Left colon (tissue), 2 donors: ENCODE data around the gene CDK5R2. TPM values are rescaled to one million over a fixed set of nuclear protein-coding genes. Genes with fewer than 3 reads are reported as not detected.
"Not testable (repeated sequence)": the region's sequence is repeated elsewhere in the genome, so short reads cannot be mapped to it uniquely, and the experiment has no call there.

Experiments
- ATAC-seq: fragments of 200-7000 bp; cut with Tn5 transposase; one replicate; pipeline ENCODE4 v1.9.1; 2020; ENCODE audit warnings: mild to moderate bottlenecking, moderate library complexity
- DNase-seq, 2 donors: peaks; one replicate each; pipeline ENCODE4 v3.0.0-alpha.2; 2020
- intact Hi-C, 2 donors: fragments of 100-400 bp; cut with DNase I in 1 of 2; cut with micrococcal nuclease in 1 of 2; formaldehyde crosslinking; loops; one replicate each; pipeline versions ENCODE4 v1.11.2 to v1.14.0; 2022; cut with DNase I, micrococcal nuclease
- long read RNA-seq: library from polyadenylated mRNA; unstranded; transcript quantifications from one replicate; pipeline ENCODE4 v2.0.0, GENCODE V29; 2021
- total RNA-seq, 2 donors: library from RNA; stranded (reverse); fragmentation: NEBNext Ultra II Directional; extraction: Animal tissue kit (Norgen Biotek cat#: 25700); gene quantifications; one replicate each; pipeline ENCODE4 v1.2.1, GENCODE V29; 2021
- donor health status: DM: no; HTN: no; CAD: no.
- donor health status: DM: yes; HTN: yes; CAD: no.

CDK5R2 gene
- total RNA-seq, result under 1 TPM; 0.22 to 0.37 TPM
- long read RNA-seq, result 0 reads

DNA sequence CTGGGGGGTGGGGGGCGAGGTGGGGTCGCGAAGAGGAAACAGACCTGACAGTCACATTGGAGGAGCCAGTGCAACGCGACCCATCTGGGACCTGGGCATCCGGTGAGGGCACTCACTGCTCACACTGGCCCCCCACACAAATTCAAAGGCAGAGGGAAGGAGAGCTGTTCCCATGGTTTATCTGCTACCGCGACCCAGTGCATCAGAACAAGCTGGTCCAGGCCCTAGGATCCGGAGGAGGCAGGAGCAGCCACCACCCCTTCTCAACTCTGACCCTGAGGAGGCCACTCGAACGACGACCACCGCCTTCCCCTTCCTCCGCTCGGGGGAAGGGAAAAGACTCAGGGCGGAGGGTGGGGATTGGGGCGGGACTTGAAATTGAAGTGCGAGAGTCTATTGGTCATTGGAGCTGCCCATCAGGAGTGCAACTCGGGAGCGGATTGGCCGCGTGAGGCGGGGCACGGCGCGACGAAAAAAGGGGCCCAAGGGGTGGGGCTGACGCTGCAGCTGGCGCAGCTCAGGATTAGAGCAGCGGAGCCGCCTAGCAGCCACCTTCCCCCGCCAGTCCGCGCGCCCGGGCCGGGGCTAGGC lies at the start of gene CDK5R2:
Gene CDK5R2, plus strand, starts transcription at position 526 of the 591 bp plus-strand sequence. CDS start 155 bp downstream, outside the sequence.
- DNase-seq, result peak; percentile 78 to 81
- ATAC-seq, result peak; percentile 91

DNA sequence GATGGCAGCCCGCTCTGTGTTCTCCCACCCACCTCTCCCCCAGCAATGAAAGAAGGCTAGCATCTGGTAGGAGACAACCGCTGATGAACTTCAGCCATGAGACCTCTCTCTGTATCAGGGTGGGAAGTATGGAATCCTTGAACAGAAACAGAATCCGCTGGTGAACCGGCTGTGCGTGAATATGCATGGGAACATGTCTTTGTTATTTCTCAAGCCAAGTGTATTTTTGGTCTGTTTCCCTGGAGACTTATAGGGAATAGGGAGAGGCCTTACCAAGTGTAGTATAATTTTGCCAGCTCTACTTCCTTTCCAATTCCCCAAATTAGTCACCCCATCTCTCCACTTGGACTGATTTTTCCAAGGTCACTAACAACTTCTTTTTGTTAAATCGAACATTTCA lies 48.7 kb upstream of the CDK5R2 start:
- ATAC-seq, result no peak
- intact Hi-C loops, result no loop called here
- no peak for DNase-seq

More for the DNA sequence above, at the start of gene CDK5R2:
- intact Hi-C loops, result no loop called here

DNA sequence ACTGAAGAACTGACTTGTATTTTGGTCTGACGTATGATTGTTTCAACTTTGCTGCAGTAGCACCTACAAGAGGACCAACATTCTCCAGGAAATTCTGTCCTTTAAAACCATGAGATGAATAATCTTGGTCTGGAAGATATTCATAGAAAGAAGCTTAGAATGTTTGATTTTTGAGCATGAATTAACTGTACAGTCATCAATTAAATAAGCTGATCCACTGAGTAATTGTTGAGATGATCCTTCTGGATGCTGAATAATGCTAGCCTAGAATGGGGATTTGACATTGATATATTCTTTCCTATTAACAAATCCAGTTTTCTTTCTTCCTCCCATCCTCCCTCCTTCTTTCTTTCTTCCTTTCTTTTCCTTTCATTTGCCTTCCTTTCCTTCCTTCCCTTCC lies 39.0 kb upstream of the CDK5R2 start:
- ATAC-seq (no peak), DNase-seq (no peak)
- intact Hi-C loops, result no loop called here

DNA sequence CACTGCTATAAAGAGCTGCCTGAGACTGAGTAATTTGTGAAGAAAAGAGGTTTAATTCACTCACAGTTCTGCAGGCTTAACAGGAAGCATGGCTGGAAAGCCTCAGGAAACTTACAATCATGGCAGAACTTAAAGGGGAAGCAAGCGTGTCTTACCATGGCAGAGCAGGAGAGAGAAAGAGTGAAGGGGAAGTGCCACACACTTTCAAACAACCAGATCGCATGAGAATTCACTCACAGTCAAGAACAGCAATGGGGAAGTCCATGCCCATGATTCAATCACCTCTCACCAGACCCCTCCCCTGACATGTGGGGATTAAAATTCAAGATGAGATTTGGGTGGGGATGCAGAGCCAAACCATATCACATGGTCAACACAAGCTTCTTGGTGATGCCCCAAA lies 34.7 kb upstream of the CDK5R2 start:
- DNase-seq (no peak), ATAC-seq (no peak)
- intact Hi-C loops, result no loop called here

DNA sequence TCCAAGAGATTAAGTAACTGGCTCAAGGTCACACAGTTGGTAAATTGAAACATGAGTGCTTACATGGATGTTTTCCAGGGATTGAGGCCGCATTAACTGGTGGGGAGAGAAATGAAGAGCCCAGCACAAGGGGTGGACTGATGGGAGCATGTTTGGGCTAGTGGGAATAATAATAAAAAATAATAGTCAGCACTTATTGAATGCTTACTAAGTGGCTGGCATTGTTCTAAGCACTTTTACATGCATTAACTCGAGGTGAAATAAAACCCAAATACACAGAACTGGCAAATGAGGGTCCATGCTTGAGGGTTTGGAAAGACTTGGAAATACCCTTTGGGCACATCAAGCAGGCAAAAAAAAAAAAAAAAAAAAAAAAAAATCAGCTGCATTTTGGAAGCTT lies 34.0 kb upstream of the CDK5R2 start:
- no peak for ATAC-seq
- DNase-seq, result no peak
- intact Hi-C loops, result no loop called here

DNA sequence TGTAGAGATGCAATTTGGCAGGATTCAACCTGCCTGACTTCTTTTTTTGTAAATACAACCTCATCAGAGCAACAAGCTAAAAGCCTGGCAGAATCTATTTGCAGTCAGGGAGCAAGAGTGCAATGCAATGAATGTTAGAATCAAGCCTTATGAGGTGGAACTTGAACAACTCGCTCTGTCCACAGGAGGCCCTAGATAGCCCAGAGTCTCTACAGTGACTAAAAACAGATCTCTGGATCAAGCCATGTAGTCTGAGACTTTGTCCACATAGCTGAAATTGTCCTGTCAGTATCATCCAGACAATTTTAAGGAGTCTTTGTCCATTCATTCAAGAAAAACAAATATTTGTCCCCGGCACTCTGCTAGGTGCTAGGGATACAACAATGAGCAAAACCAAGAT lies 32.0 kb upstream of the CDK5R2 start:
- intact Hi-C loops, result no loop called here
- ATAC-seq, result no peak
- DNase-seq, result no peak

DNA sequence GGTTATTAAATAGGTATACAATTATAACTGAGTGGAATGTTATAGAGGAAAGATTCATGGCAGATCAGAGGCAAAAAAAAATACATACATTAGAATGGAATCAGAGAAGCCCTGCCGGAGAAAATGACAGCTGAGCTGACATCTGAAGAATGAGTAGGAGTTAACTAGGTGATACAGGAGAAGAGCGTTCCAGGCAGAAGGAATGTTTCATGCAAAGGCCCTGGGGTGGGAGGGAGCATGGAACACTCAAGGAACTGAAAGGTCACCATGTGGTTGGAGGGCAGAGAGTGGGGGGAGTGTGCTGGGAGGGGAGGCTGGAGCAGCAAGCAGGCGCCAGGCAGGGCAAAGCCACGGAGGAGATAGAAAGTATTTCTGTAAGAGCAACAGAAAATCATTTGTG lies 31.6 kb upstream of the CDK5R2 start:
- DNase-seq (no peak), ATAC-seq (no peak)
- intact Hi-C loops, result no loop called here

DNA sequence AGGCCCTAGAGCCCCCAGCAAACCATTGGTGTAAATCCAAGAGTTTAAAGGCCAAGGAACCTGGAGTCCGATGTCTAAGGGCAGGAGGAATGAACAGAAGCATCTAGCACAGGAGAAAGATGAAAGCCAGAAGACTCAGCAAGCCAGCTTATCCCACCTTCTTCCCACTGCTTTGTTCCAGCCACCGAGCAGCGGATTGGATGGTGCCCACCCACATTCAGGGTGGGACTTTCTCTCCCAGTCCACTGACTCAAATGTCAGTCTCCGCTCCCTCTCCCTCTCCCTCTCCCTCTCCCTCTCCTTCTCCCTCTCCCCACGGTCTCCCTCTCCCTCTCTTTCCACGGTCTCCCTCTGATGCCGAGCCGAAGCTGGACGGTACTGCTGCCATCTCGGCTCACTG lies 29.0 kb upstream of the CDK5R2 start:
- intact Hi-C loops, ATAC-seq, DNase-seq: not testable (repeated sequence)

DNA sequence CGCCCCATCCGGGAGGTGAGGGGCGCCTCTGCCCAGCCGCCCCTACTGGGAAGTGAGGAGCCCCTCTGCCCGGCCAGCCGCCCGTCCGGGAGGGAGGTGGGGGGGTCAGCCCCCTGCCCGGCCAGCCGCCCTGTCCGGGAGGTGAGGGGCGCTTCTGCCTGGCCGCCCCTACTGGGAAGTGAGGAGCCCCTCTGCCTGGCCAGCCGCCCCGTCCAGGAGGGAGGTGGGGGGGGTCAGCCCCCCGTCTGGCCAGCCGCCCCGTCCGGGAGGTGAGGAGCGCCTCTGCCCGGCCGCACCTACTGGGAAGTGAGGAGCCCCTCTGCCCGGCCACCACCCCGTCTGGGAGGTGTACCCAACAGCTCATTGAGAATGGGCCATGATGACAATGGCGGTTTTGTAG lies 27.7 kb upstream of the CDK5R2 start:
- ATAC-seq, DNase-seq, intact Hi-C loops: not testable (repeated sequence)

DNA sequence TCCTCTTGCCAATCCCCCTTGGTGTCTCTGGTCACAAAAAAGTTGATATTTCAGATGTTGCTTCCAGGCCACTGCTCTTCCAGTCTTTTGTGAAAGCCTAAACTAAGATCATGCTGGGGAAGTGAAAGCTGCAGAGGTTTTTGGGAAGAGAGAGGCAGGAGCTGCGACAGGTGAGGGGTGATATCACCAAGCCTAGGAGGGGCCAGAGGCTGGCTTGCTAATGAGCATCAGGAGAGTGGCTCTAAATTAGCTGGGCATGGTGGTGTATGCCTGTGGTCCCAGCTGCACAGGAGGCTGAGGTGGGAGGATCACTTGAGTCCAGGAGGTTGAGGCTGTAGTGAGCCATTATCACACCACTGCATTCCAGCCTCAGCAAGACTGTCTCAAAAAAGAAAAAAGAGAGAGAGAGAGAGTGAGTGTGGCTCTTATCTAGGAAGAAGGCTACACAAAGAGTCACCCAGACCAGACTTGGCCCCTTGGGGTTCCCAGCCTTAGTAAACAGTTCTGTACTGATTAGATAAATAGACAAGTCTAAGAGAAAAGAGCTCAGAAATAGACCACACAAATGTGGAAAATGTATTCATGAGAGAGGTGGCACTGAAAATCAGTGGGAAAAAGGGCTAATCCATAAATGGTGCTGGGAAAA lies 14.6 kb upstream of the CDK5R2 start:
- ATAC-seq, result no peak
- no peak for DNase-seq
- intact Hi-C loops, result no loop called here

DNA sequence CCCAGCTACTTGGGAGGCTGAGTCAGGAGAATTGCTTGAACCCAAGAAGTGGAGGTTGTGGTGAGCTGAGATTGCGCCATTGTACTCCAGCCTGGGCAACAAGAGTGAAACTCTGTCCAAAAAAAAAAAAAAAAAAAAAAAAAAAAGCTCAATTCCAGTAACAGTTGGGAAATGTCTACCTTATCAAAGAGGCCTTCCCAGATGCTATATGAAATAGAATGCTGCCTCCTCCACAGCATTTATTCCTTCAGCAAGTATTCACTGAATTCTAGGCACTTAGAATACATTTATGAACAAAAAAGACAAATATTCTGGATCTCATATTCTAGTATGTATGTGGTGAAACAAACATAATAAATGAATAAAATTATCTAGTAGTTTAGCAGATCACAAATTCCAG lies 12.8 kb upstream of the CDK5R2 start:
- DNase-seq (no peak), ATAC-seq (no peak)
- intact Hi-C loops, result no loop called here

DNA sequence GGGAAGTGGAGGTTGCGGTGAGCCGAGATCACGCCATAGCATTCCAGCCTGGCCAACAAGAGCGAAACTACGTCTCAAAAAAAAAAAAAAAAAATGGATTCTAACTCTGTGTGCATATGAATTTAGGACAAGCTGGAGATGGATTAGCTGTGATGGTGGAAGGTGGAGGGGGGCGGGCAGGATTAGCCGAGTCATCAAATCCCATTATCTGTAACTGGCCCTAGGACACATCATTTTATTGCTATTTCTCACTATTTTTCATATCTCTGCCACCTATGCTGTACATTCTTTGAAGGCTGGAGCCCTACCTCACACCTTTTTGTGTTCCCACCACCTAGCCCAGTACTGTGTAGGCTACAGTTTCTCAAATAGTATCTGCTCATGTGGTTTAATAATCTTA lies 7.3 kb upstream of the CDK5R2 start:
- intact Hi-C loops, result no loop called here
- ATAC-seq (no peak), DNase-seq (no peak)

DNA sequence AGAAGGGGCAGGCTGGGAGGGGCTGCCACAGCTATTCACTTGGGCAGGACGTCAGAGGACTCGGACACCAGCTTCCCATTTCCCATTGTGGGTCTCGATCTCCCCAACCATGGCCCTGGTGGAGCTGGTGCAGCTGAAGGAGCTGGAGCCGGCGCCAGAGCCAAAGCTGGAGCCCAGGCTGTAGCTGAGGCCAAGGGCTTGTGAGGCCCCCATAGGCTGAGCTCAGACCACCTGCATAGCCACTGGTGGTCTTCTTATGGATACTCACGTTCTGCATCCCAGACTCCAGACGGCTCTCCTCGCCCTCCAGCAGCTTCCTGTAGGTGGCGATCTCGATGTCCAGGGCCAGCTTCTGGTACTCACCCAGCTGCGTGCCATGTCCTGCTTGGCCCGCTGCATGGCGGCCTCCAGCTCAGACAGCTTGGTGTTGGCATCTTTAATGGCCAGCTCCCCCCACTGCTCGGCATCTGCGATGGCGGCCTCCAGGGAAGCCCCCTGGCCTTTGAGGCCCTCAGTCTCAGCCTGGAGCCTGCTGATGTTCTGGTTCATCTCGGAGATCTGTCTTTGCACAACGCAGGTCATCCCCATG lies 6.0 kb upstream of the CDK5R2 start:
- DNase-seq (no peak), ATAC-seq (no peak)
- intact Hi-C loops, result no loop called here

DNA sequence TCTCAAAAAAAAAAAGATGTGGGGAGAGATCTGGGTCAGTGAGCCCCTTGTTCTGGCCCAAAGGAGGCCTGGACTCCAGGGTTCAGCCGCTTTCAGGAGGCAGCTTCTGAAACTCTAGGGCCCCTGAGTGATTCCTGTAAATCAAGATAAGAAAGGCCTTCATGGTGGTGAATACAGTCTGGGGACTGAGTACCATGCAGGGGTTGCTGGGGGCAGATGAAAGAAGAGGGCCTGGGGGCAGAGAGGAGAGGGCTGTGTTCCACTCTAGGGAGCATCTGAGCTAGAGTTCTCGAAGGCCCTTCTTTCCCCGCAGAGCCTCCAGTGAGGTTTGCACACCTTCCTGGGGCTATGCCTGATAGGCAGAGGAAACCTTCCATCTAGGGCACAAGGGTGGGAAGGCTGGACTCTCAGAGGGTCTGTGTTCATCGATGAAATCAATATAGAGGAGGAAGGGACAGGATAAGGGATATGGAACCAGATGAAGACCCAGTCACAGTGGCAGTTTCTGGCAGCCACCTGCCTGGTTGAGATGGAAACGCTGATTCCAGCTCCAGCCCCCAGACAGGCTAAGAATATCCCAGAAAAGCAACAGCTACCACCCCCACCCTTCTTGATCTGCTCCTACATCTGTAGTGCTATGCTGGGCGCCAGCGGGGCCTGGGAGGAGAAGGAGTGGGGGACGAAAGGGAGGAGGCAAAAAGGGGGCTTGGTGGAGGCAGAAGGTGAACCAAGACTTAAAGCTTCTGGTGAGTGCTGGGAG lies 4.7 kb upstream of the CDK5R2 start:
- no peak for ATAC-seq
- intact Hi-C loops, result no loop called here
- no peak for DNase-seq

DNA sequence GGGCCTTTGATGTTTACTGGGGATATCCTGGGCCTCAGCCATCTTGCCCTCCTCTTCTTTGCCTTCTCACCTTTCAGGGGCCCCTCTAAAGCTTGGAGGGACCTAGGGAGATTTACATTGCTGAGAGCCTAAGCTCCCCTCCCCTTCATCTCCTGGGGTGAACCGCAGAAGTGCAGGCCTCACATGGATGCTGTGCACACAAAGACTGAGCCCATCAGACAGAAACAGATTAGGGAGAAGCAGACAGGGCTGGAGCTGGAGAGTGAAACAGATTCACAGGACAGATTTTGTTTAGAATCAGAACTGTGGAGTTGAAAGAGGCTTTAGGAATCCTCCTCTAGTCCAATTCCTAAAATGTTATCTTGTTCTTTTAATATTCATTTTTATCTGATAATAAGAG lies 3.4 kb upstream of the CDK5R2 start:
- intact Hi-C loops, result no loop called here
- ATAC-seq (no peak), DNase-seq (no peak)

DNA sequence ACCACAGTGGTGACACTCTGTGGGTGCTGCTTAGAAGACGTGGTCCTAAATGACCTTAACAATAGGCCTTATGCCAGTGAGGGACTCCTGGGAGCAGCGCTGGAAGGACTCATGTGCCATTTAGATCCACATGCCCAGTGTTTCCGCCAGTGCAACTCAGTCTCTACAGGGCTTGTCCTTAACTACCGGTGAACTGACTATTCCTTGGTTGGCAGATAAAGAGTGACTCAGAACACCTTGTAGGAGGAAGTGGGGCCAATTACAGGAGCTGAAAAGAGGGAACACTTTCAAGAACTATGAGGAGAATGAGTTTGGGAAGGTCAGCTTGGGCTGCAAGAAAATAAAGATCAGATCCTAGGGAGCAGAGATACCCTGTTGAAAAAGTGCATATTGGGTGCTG lies 1.8 kb upstream of the CDK5R2 start:
- DNase-seq (no peak), ATAC-seq (no peak)
- intact Hi-C loops, result no loop called here

DNA sequence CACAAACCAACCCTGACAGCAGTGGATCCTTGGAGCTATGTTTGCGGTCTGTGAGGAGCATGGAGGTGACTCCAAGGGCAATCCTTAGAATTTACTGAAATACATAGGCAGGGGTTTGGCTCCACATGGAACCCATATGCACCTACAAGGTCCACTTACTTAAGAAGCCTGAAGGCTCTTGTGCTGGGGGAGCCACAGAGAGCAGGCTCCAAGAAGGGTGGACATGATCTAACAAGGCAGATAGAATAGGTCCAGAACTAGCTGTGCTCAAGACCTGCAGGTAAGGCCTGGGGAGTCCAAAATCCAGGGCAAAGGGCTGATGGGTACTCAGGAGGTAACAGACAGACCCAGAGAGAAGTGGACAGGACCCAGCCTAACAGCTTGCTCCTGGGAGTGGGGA lies 1.2 kb upstream of the CDK5R2 start:
- intact Hi-C loops, result no loop called here
- DNase-seq (no peak), ATAC-seq (no peak)

DNA sequence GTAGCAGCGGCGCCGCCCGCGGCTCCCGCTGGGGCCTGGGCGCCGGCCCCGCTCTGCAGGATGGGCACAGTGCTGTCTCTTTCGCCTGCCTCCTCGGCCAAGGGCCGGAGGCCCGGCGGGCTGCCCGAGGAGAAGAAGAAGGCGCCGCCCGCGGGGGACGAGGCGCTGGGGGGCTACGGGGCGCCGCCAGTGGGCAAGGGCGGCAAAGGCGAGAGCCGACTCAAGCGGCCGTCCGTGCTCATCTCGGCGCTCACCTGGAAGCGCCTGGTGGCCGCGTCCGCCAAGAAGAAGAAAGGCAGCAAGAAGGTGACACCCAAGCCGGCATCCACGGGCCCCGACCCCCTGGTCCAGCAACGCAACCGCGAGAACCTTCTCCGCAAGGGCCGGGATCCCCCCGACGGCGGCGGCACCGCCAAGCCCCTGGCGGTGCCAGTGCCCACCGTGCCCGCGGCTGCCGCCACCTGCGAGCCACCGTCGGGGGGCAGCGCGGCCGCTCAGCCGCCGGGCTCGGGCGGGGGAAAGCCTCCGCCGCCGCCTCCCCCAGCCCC lies 369 bp downstream of the CDK5R2 start:
- ATAC-seq (no peak), DNase-seq (no peak)
- intact Hi-C loops, result no loop called here

DNA sequence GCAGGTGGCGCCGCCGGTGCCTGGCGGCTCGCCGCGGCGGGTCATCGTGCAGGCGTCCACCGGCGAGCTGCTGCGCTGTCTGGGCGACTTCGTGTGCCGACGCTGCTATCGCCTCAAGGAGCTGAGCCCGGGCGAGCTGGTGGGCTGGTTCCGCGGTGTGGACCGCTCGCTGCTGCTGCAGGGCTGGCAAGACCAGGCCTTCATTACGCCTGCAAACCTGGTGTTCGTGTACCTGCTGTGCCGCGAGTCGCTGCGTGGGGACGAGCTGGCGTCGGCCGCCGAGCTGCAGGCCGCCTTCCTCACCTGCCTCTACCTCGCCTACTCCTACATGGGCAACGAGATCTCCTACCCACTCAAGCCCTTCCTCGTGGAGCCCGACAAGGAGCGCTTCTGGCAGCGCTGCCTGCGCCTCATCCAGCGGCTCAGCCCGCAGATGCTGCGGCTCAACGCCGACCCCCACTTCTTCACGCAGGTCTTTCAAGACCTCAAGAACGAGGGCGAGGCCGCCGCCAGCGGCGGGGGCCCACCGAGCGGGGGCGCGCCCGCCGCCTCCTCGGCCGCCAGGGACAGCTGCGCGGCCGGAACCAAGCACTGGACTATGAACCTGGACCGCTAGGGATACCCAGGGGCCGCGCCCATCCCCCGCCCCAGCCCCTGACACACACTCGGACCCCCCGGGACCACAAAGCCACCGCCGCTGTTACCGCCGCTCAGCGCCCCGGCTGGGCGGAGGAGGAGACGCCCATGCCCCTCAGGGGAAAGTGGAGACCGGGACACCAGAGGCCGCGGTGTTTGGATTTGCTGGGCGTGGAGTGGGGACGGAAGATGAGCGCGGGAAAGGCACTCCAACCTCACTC lies 1.1 kb downstream of the CDK5R2 start:
- intact Hi-C loops, result no loop called here
- no peak for ATAC-seq
- no peak for DNase-seq
